Measurements from ENCODE around the gene PCED1B. TPM values are rescaled to one million over a fixed set of nuclear protein-coding genes. Genes with fewer than 3 reads are reported as not detected.
"Not testable (repeated sequence)": the region's sequence is repeated elsewhere in the genome, so short reads cannot be mapped to it uniquely, and the experiment has no call there.

Gene PCED1B
- total and polyA plus RNA-seq, 2 experiments from 2014 or later = 3.6 to 6.6 TPM

DNA sequence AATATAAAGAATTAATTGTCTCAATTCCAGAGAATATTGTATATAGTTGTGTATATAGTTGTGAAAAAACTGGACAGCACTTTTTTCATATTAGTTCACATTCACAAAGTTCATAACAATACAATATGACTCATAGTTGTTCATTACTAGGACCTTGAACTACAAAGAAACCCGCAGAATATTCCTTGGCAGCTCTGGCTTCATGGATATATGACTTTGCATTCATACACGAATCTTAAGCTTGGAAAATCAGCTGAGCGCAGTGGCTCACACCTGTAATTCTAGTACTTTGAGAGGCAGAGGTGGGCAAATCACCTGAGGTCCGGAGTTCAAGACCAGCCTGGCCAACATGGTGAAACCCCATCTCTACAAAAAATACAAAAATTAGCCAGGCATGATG lies 38.1 kb upstream of the PCED1B start:
- WGBS (ENCODE audit: low lambda C conversion rate, missing lambda C conversion rate) = 94% methylated on average over 4 of the region's 4 CpGs
- no peaks in the 10 kb centered on the region for H3K36me3 ChIP-seq (replicated peaks; ENCODE audit: insufficient read depth, low read depth)
- no peak overlapping the region for H2AFZ ChIP-seq
- no peaks in the 10 kb centered on the region for H3K9me3 ChIP-seq (ENCODE audit: low read depth)
- no peak overlapping the region for H3K4me2 ChIP-seq
- no peak overlapping the region for H3K27ac ChIP-seq
- no peak for DNase-seq (ENCODE audit: low spot score)
- TF ChIP-seq EZH2 (IDR thresholded peaks at IDR 0.05; ENCODE audit: borderline replicate concordance) = no peak
- no peak for TF ChIP-seq EZH2phosphoT487 (IDR thresholded peaks at IDR 0.05; ENCODE audit: low read depth, severe bottlenecking, unreplicated experiment)
- TF ChIP-seq, protein P1, sequence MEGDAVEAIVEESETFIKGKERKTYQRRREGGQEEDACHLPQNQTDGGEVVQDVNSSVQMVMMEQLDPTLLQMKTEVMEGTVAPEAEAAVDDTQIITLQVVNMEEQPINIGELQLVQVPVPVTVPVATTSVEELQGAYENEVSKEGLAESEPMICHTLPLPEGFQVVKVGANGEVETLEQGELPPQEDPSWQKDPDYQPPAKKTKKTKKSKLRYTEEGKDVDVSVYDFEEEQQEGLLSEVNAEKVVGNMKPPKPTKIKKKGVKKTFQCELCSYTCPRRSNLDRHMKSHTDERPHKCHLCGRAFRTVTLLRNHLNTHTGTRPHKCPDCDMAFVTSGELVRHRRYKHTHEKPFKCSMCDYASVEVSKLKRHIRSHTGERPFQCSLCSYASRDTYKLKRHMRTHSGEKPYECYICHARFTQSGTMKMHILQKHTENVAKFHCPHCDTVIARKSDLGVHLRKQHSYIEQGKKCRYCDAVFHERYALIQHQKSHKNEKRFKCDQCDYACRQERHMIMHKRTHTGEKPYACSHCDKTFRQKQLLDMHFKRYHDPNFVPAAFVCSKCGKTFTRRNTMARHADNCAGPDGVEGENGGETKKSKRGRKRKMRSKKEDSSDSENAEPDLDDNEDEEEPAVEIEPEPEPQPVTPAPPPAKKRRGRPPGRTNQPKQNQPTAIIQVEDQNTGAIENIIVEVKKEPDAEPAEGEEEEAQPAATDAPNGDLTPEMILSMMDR (IDR thresholded peaks at IDR 0.05; ENCODE audit: poor library complexity) = no peak
- H3K4me3 ChIP-seq = no peak overlapping the region
- H3K9me2 ChIP-seq (replicated peaks; ENCODE audit: insufficient read depth) = no peaks in the 10 kb centered on the region
- peaks cover 9% of the 10 kb centered on the region for H3K4me1 ChIP-seq (ENCODE audit: insufficient read depth)
- H3K27me3 ChIP-seq = no peaks in the 10 kb centered on the region
- H3K79me2 ChIP-seq = no peaks in the 10 kb centered on the region
- H4K20me1 ChIP-seq (ENCODE audit: insufficient read depth, poor library complexity, severe bottlenecking) = no peaks in the 10 kb centered on the region

GRCh38 chr12:47048541-47048940 lies 30.9 kb upstream of the PCED1B start:
- Histone ChIP-seq H3K79me2 (no peaks in the 10 kb centered on the region), H3K4me3 (no peak overlapping the region), H2AFZ (no peak overlapping the region), H3K4me1 (ENCODE audit: insufficient read depth) (no peaks in the 10 kb centered on the region), H3K36me3 (replicated peaks; ENCODE audit: insufficient read depth, low read depth) (no peaks in the 10 kb centered on the region), H4K20me1 (ENCODE audit: insufficient read depth, poor library complexity, severe bottlenecking) (no peaks in the 10 kb centered on the region), H3K27me3 (no peaks in the 10 kb centered on the region), H3K4me2 (no peak overlapping the region), H3K9me3 (ENCODE audit: low read depth) (no peaks in the 10 kb centered on the region), H3K9me2 (replicated peaks; ENCODE audit: insufficient read depth) (no peaks in the 10 kb centered on the region), H3K27ac (no peak overlapping the region)
- DNase-seq (ENCODE audit: low spot score) = no peak
- TF ChIP-seq EZH2 (IDR thresholded peaks at IDR 0.05; ENCODE audit: borderline replicate concordance) (no peak), EZH2phosphoT487 (IDR thresholded peaks at IDR 0.05; ENCODE audit: low read depth, severe bottlenecking, unreplicated experiment) (no peak)
- TF ChIP-seq, protein P1 (IDR thresholded peaks at IDR 0.05; ENCODE audit: poor library complexity) = no peak

GRCh38 chr12:47051291-47051690 lies 28.1 kb upstream of the PCED1B start:
- H3K4me2 ChIP-seq; H3K4me1 ChIP-seq (ENCODE audit: insufficient read depth); H3K36me3 ChIP-seq (replicated peaks; ENCODE audit: insufficient read depth, low read depth); H3K79me2 ChIP-seq; H3K4me3 ChIP-seq; H2AFZ ChIP-seq; H4K20me1 ChIP-seq (ENCODE audit: insufficient read depth, poor library complexity, severe bottlenecking); H3K27me3 ChIP-seq; DNase-seq (ENCODE audit: low spot score); H3K9me2 ChIP-seq (replicated peaks; ENCODE audit: insufficient read depth); H3K9me3 ChIP-seq (ENCODE audit: low read depth); H3K27ac ChIP-seq: not testable (repeated sequence)
- 88% methylated on average over 3 of the region's 3 CpGs for WGBS (ENCODE audit: low lambda C conversion rate, missing lambda C conversion rate)

DNA sequence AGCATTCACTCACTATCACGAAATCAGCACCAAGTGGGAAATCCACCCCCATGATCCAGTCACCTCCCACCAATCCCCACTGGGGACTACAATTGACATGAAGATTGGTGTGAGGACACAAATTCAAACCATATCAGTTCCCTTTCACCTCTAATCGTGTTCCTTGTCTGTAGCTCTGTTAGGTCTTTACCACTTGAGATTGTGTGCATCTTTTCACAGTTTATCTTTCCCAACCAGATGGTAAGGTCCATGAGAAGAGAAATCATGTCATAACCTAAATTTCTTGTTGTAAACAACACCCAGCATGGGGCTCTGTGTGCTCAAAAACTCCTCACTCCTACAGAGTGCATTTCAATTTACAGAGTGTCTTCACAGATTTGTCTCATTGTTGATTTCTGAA lies 27.1 kb upstream of the PCED1B start:
- H3K9me2 ChIP-seq (replicated peaks; ENCODE audit: insufficient read depth) = no peaks in the 10 kb centered on the region
- no peaks in the 10 kb centered on the region for H3K9me3 ChIP-seq (ENCODE audit: low read depth)
- H3K4me3 ChIP-seq = no peak overlapping the region
- no peaks in the 10 kb centered on the region for H3K79me2 ChIP-seq
- WGBS (ENCODE audit: low lambda C conversion rate, missing lambda C conversion rate) = 78% methylated on average over 2 of the region's 2 CpGs
- no peak for DNase-seq (ENCODE audit: low spot score)
- H2AFZ ChIP-seq = no peak overlapping the region
- no peaks in the 10 kb centered on the region for H3K27me3 ChIP-seq
- H3K27ac ChIP-seq = no peak overlapping the region
- H3K4me2 ChIP-seq = no peak overlapping the region
- no peaks in the 10 kb centered on the region for H3K4me1 ChIP-seq (ENCODE audit: insufficient read depth)
- H3K36me3 ChIP-seq (replicated peaks; ENCODE audit: insufficient read depth, low read depth) = no peaks in the 10 kb centered on the region
- no peaks in the 10 kb centered on the region for H4K20me1 ChIP-seq (ENCODE audit: insufficient read depth, poor library complexity, severe bottlenecking)
- TF ChIP-seq EZH2phosphoT487 (IDR thresholded peaks at IDR 0.05; ENCODE audit: low read depth, severe bottlenecking, unreplicated experiment) = no peak
- TF ChIP-seq, protein P1 (IDR thresholded peaks at IDR 0.05; ENCODE audit: poor library complexity) = no peak
